ENCODE data around the gene ZNF784.

DNA sequence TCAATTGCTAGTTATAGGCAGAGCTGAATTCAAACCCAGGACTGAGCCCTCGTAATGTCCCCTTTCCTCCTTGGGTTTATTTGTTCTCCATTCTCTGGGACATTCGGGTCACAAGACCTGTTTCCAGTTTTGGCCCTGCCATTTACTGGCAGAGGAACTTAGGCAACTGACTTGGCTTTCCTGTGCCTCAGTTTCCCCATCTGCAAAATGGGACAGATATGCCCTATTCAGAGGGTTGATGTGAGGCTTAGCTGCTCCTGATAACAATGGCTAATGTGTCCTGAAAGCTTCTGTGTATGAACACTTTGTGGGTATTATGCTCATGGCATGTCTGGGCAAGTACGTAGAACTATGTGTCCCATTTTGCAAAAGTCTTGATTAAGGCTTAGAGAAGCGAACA lies 23.3 kb downstream of the ZNF784 start:
- TF ChIP-seq, protein P1, sequence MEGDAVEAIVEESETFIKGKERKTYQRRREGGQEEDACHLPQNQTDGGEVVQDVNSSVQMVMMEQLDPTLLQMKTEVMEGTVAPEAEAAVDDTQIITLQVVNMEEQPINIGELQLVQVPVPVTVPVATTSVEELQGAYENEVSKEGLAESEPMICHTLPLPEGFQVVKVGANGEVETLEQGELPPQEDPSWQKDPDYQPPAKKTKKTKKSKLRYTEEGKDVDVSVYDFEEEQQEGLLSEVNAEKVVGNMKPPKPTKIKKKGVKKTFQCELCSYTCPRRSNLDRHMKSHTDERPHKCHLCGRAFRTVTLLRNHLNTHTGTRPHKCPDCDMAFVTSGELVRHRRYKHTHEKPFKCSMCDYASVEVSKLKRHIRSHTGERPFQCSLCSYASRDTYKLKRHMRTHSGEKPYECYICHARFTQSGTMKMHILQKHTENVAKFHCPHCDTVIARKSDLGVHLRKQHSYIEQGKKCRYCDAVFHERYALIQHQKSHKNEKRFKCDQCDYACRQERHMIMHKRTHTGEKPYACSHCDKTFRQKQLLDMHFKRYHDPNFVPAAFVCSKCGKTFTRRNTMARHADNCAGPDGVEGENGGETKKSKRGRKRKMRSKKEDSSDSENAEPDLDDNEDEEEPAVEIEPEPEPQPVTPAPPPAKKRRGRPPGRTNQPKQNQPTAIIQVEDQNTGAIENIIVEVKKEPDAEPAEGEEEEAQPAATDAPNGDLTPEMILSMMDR (IDR thresholded peaks at IDR 0.05): no peak
- TF ChIP-seq POLR2A (IDR thresholded peaks at IDR 0.05): no peak

All from lower leg skin (tissue), 3 donors.